GM12892 (cell line): ENCODE measurements around the gene FXR2.

Experiments used
- POLR2A ChIP-seq: IDR thresholded peaks from 2 replicates; pipeline ENCODE4 v1.6.1; 2011; ENCODE audit warnings: low read depth, low read length, control low read depth
- POLR2AphosphoS5 ChIP-seq: IDR thresholded peaks from 2 replicates; pipeline ENCODE4 v1.6.1; 2011; ENCODE audit warnings: low read depth, low read length, control low read depth
- TAF1 ChIP-seq: IDR thresholded peaks from 2 replicates; pipeline ENCODE4 v1.6.1; 2011; ENCODE audit warnings: low read depth, mild to moderate bottlenecking, control low read depth, low read length, borderline replicate concordance

DNA sequence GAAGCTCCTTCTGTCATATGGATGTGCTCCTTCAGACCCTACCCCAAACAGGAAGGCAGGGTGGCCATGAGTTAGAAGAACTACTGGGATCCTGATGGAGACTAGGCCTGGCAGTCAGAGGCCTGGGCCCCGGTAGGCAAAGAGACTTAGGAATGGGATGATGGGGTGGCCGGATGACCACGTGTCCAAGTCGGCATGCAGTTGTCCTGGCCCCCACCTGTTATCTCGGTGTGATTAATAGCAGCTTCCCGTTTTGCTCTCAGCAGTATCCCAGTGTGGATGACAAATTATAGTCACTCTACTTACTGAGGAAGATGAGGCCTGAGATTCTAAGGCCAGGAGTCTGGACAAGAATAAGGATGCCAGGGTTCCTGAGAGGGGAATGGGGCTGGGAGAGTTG, 64.4 kb downstream of the FXR2 start:
- TF ChIP-seq TAF1, result no peak
- TF ChIP-seq POLR2A, result no peak
- TF ChIP-seq POLR2AphosphoS5, result no peak
